Measurements from ENCODE around the gene PRF1. TPM values are rescaled to one million over a fixed set of nuclear protein-coding genes. Genes with fewer than 3 reads are reported as not detected.

Gene PRF1
- total and polyA plus RNA-seq, 2 of the 13 experiments (the other 11 are each of a cell fraction or from before 2014, with no cell fraction given) = 1.00 to 1.4 TPM

DNA sequence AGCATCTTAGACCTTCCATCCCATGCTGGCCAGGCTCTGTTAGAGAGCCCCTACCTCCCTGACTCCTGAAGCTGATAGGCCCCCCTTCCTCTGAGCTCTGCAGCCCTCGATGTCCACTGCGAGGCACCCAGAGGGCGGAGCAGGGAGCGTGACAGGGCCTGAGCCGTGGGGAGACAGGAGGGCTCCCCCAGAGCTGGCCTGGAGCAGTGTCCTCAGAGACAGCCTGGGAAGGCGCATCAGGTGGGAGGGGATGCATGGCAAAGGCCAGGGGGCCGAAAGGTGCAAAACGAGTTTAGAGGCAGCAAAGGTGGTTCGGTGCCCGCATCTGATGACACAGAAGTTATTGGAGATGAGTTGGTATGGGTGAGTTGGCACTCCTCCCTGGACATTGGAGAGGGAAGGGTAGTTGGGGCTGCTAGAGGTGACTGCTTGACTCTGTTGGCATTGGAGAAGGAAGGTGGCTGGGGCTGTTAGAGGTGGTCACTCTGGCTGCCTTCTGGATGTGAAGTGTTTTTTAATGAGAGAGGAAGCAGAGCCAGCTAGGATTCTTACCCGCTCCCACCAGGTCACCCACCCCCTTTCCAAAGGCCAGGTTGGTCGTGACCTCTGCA, 53.1 kb downstream of the PRF1 start:
- peak; percentile 11; the same call in 2 of the 3 replicates for ATAC-seq

More for the DNA sequence above, 53.1 kb downstream of the PRF1 start:
- Histone ChIP-seq H2AFZ (ENCODE audit: low read length) (no peak overlapping the region), H3K36me3 (replicated peaks in 1 of 2; ENCODE audit: control insufficient read depth in 1 of 2, insufficient read depth in 2 of 2, low read length in 2 of 2) (no peaks in the 10 kb centered on the region), H3K27ac (ENCODE audit: extremely low read length, insufficient read depth, low read length) (no peak overlapping the region), H3K9ac (ENCODE audit: insufficient read depth, low read depth, low read length) (no peak overlapping the region), H3K4me3 (replicated peaks in 1 of 3; ENCODE audit: insufficient read depth in 1 of 3, low read depth in 2 of 3, low read length in 3 of 3) (no peak overlapping the region), H3K4me2 (ENCODE audit: low read depth, low read length) (no peak overlapping the region), H4K20me1 (ENCODE audit: insufficient read depth, low read length) (no peaks in the 10 kb centered on the region), H3K27me3 (ENCODE audit: control insufficient read depth in 1 of 2, insufficient read depth in 2 of 2, low read length in 2 of 2) (peaks cover 1 to 4% of the 10 kb centered on the region in 2 experiments; a peak in 2 of 5 replicates), H3K79me2 (ENCODE audit: insufficient read depth, low read length) (no peaks in the 10 kb centered on the region), H3K9me3 (ENCODE audit: low read length) (no peaks in the 10 kb centered on the region), H3K4me1 (ENCODE audit: insufficient read depth, low read length) (peaks cover 26% of the 10 kb centered on the region)
- 59% methylated on average over 11 of the region's 12 CpGs for WGBS (ENCODE audit: low lambda C conversion rate)
- no TSS peak for BruUV-seq (replicated peaks)
- no peak for DNase-seq (ENCODE audit: low spot score)
- ChIA-PET POLR2A (no interaction called here), CTCF (ENCODE audit: low intra/inter-chr PET ratio, low total read pairs) (interaction anchor here (2.4 to 2.6 kb wide), 2 partner anchors 209 to 331 kb away, joined by 15 to 27 read pairs; no protein-coding TSS in a partner anchor)
- intact Hi-C loops (cut with micrococcal nuclease; ENCODE audit: unreplicated experiment) = no loop called here
- FAIRE-seq = no peak
- in situ Hi-C loops (cut with HindIII; ENCODE audit: extremely low pct_ligation_motif_present, low pct_unique_long_range_greater_than_20kb) = loop anchor here (5.0 kb wide), 1 partner anchor 213 kb away; no protein-coding TSS in a partner anchor
- TF ChIP-seq ZNF644 (CRISPR knock-in tag; IDR thresholded peaks at IDR 0.05; ENCODE audit: low read depth) (no peak), PPARG (CRISPR knock-in tag; conservative IDR thresholded peaks at IDR 0.05) (no peak), ELF3 (CRISPR knock-in tag; IDR thresholded peaks at IDR 0.05) (no peak), SOX5 (CRISPR knock-in tag; IDR thresholded peaks at IDR 0.05; ENCODE audit: borderline replicate concordance) (no peak), KDM5B (CRISPR knock-in tag; IDR thresholded peaks at IDR 0.05; ENCODE audit: borderline replicate concordance) (no peak), IRF2 (CRISPR knock-in tag; IDR thresholded peaks at IDR 0.05) (no peak), BRF2 (CRISPR knock-in tag; IDR thresholded peaks at IDR 0.05) (no peak), SOX13 (IDR thresholded peaks at IDR 0.05) (no peak), SOX13 (CRISPR knock-in tag; conservative IDR thresholded peaks at IDR 0.05 in 1 of 2, IDR thresholded peaks at IDR 0.05 in 1 of 2) (no peak), PAWR (CRISPR knock-in tag; IDR thresholded peaks at IDR 0.05; ENCODE audit: borderline replicate concordance) (no peak), SETDB1 (CRISPR knock-in tag; IDR thresholded peaks at IDR 0.05; ENCODE audit: borderline replicate concordance) (no peak), CBFB (CRISPR knock-in tag; IDR thresholded peaks at IDR 0.05) (no peak), SRF (IDR thresholded peaks at IDR 0.05; ENCODE audit: low read depth, low read length) (no peak), ZBTB8A (CRISPR knock-in tag; IDR thresholded peaks at IDR 0.05; ENCODE audit: borderline replicate concordance, low read depth) (no peak)
- TF ChIP-seq, protein P1, sequence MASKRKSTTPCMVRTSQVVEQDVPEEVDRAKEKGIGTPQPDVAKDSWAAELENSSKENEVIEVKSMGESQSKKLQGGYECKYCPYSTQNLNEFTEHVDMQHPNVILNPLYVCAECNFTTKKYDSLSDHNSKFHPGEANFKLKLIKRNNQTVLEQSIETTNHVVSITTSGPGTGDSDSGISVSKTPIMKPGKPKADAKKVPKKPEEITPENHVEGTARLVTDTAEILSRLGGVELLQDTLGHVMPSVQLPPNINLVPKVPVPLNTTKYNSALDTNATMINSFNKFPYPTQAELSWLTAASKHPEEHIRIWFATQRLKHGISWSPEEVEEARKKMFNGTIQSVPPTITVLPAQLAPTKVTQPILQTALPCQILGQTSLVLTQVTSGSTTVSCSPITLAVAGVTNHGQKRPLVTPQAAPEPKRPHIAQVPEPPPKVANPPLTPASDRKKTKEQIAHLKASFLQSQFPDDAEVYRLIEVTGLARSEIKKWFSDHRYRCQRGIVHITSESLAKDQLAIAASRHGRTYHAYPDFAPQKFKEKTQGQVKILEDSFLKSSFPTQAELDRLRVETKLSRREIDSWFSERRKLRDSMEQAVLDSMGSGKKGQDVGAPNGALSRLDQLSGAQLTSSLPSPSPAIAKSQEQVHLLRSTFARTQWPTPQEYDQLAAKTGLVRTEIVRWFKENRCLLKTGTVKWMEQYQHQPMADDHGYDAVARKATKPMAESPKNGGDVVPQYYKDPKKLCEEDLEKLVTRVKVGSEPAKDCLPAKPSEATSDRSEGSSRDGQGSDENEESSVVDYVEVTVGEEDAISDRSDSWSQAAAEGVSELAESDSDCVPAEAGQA (IDR thresholded peaks at IDR 0.05; ENCODE audit: low read depth) = no peak
- TF ChIP-seq, protein P1 (CRISPR knock-in tag; IDR thresholded peaks at IDR 0.05; ENCODE audit: borderline replicate concordance) = no peak
- TF ChIP-seq, protein P2, sequence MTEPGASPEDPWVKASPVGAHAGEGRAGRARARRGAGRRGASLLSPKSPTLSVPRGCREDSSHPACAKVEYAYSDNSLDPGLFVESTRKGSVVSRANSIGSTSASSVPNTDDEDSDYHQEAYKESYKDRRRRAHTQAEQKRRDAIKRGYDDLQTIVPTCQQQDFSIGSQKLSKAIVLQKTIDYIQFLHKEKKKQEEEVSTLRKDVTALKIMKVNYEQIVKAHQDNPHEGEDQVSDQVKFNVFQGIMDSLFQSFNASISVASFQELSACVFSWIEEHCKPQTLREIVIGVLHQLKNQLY (CRISPR knock-in tag; IDR thresholded peaks at IDR 0.05) = no peak
